ENCODE data around the gene USP9X.
"Not testable (repeated sequence)": the region's sequence is repeated elsewhere in the genome, so short reads cannot be mapped to it uniquely, and the experiment has no call there.

Gene USP9X

GRCh38 chrX:41167888-41168287 lies 82.6 kb downstream of the USP9X start:
- in situ Hi-C loops (cut with MboI; ENCODE audit: low pct_unique_long_range_greater_than_20kb, low sequenced_read_pairs): no loop called here
- no peak for DNase-seq

DNA sequence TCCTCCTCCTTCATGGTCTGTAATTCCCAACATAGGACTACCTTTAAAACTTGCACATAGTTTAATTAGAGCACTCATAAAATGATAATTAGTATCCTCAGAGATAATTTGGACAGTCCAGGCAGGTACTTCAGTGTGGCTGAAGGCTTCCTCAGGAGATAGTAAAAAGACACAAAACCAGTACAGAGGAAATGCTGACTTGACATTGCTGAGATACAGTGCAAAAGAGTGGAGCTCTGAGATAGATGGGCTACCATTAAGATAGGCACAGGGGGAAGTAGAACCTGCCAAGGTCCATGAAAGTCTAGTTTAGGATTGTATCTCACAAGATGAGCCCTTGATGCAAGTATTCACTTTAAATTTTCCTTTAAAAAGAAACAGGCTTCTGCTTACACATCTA lies 91.0 kb downstream of the USP9X start:
- in situ Hi-C loops (cut with MboI; ENCODE audit: low pct_unique_long_range_greater_than_20kb, low sequenced_read_pairs): no loop called here
- no peak for DNase-seq

DNA sequence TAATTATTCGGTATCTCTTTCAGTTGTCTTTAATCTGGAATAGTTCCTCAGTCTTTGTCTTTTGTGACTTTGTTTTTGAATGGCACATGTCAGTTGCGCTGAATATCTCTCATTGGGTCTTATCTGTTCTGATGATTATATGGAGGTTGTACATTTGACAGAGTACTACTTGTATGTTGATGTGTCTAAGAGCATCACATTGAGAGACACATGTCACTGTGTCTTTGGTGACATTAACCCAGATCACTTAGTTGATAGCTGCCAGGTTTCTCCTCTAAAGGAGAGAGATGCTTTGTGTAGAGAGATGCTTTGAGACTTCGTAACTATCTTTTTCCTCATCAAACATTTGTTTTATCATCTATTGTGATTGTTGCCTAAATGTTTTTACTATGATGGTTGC lies 92.1 kb downstream of the USP9X start:
- in situ Hi-C loops (cut with MboI; ENCODE audit: low pct_unique_long_range_greater_than_20kb, low sequenced_read_pairs): no loop called here
- DNase-seq: no peak

GRCh38 chrX:41178201-41178600 lies 93.0 kb downstream of the USP9X start:
- in situ Hi-C loops (cut with MboI; ENCODE audit: low pct_unique_long_range_greater_than_20kb, low sequenced_read_pairs): no loop called here
- DNase-seq: no peak

GRCh38 chrX:41180194-41180908 lies 95.1 kb downstream of the USP9X start:
- in situ Hi-C loops (cut with MboI; ENCODE audit: low pct_unique_long_range_greater_than_20kb, low sequenced_read_pairs): no loop called here
- peak; percentile 84 for DNase-seq

DNA sequence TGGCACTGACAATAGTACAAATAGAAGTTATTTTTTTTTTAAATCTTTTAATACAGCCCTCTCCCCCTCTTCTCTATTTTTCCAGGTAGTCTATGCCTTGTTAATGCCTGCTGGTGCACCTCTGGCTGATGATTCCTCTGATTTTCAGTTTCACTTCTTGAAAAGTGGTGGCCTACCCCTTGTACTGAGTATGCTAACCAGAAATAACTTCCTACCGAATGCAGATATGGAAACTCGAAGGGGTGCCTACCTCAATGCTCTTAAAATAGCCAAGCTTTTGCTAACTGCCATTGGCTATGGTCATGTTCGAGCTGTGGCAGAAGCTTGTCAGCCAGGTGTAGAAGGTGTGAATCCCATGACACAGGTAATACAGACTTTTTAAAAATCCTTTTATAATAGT lies 99.1 kb downstream of the USP9X start:
- in situ Hi-C loops (cut with MboI; ENCODE audit: low pct_unique_long_range_greater_than_20kb, low sequenced_read_pairs): no loop called here
- no peak for DNase-seq

GRCh38 chrX:41186946-41187345 lies 101.7 kb downstream of the USP9X start:
- in situ Hi-C loops (cut with MboI; ENCODE audit: low pct_unique_long_range_greater_than_20kb, low sequenced_read_pairs): not testable (repeated sequence)

DNA sequence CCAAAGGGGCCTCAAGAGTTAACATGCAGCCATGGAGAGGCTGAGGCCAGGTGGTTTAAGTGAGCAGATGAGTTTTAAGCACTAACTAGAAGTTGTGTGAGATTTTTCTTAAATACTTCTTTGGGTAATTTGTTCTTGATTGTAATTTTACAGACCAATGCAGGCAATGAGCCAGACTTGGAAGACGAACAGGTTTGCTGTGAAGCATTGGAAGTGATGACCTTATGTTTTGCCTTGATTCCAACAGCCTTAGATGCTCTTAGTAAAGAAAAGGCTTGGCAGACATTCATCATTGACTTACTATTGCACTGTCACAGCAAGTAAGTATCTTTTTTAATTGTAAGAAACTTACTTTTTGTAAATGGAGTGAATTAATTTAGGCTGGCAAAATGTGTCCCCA lies 103.9 kb downstream of the USP9X start:
- DNase-seq: no peak
- in situ Hi-C loops (cut with MboI; ENCODE audit: low pct_unique_long_range_greater_than_20kb, low sequenced_read_pairs): no loop called here

More at GRCh38 chrX:41186946-41187345, 101.7 kb downstream of the USP9X start:
- DNase-seq: not testable (repeated sequence)

- in situ Hi-C loops (cut with MboI; ENCODE audit: low pct_unique_long_range_greater_than_20kb, low sequenced_read_pairs): no loop called here
- DNase-seq: peak; percentile 16
These were observed 107.6 kb downstream of the USP9X start for GRCh38 chrX:41192880-41193279.

GRCh38 chrX:41198410-41198809 lies 113.2 kb downstream of the USP9X start:
- in situ Hi-C loops (cut with MboI; ENCODE audit: low pct_unique_long_range_greater_than_20kb, low sequenced_read_pairs): no loop called here
- no peak for DNase-seq

DNA sequence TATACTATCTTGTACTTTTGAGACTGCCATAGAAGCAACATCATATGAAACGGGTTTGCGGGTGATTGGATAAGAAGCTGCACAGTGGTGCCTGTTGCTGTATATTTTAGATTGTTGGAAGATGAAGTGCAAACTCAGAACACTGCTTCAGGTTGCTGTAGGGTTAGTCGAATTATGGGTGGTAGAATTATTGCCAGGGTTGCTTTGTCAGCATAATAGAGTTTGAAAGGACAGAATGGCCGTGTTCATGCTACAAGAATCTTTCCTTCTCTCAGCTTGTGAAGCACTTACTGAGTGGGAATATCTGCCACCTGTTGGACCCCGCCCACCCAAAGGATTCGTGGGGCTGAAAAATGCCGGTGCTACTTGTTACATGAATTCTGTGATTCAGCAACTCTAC lies 115.5 kb downstream of the USP9X start:
- in situ Hi-C loops (cut with MboI; ENCODE audit: low pct_unique_long_range_greater_than_20kb, low sequenced_read_pairs): no loop called here
- no peak for DNase-seq

GRCh38 chrX:41209853-41210252 lies 124.6 kb downstream of the USP9X start:
- in situ Hi-C loops (cut with MboI; ENCODE audit: low pct_unique_long_range_greater_than_20kb, low sequenced_read_pairs): no loop called here
- no peak for DNase-seq

- in situ Hi-C loops (cut with MboI; ENCODE audit: low pct_unique_long_range_greater_than_20kb, low sequenced_read_pairs): no loop called here
- no peak for DNase-seq
These were observed 139.4 kb downstream of the USP9X start for GRCh38 chrX:41224605-41225004.

- in situ Hi-C loops (cut with MboI; ENCODE audit: low pct_unique_long_range_greater_than_20kb, low sequenced_read_pairs): no loop called here
- DNase-seq: no peak
These were observed 148.7 kb downstream of the USP9X start for GRCh38 chrX:41233988-41234387.

DNA sequence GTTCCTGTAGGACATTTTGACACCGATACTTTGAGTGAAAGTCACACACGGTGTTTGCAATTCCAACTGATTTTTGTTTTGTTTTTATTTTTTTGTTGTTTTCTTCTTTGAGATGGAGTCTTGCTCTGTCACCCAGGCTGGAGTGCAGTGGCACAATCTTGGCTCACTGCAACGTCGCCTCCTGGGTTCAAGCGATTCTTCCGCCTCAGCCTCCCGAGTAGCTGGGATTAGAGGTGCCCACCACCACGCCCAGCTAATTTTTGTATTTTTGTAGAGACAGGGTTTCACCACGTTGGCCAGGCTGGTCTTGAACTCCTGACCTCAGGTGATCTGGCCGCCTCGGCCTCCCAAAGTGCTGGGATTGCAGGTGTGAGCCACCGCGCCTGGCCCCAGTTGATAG lies 149.2 kb downstream of the USP9X start:
- in situ Hi-C loops (cut with MboI; ENCODE audit: low pct_unique_long_range_greater_than_20kb, low sequenced_read_pairs): not testable (repeated sequence)

GRCh38 chrX:41234962-41235361 lies 149.7 kb downstream of the USP9X start:
- no peak for DNase-seq
- in situ Hi-C loops (cut with MboI; ENCODE audit: low pct_unique_long_range_greater_than_20kb, low sequenced_read_pairs): no loop called here

More for the DNA sequence above, 149.2 kb downstream of the USP9X start:
- not testable (repeated sequence) for DNase-seq

GRCh38 chrX:41236629-41237028 lies 151.4 kb downstream of the USP9X start:
- in situ Hi-C loops (cut with MboI; ENCODE audit: low pct_unique_long_range_greater_than_20kb, low sequenced_read_pairs): no loop called here
- DNase-seq: peak; percentile 30

GRCh38 chrX:41240509-41240908 lies 155.3 kb downstream of the USP9X start:
- peak; percentile 59 for DNase-seq
- in situ Hi-C loops (cut with MboI; ENCODE audit: low pct_unique_long_range_greater_than_20kb, low sequenced_read_pairs): no loop called here

DNA sequence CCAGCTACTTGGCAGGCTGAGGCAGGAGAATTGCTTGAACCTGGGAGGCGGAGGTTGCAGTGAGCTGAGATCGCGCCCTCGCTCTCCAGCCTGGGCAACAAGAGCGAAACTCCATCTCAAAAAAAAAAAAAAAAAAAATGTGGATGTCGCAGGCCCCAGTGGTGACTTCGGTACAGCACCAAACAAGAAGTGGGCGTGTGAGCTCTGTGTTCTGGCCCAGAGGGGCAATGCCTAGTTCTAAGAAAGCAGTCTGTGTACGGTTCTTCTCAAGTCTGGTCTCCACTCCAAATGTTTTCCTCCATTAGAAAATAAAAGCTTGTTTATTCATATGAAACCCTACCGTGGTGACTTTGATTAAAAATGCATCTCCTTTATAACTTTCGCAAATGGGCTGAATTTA lies 156.7 kb downstream of the USP9X start:
- in situ Hi-C loops (cut with MboI; ENCODE audit: low pct_unique_long_range_greater_than_20kb, low sequenced_read_pairs): no loop called here
- DNase-seq: no peak

GRCh38 chrX:41245641-41246040 lies 160.4 kb downstream of the USP9X start:
- in situ Hi-C loops (cut with MboI; ENCODE audit: low pct_unique_long_range_greater_than_20kb, low sequenced_read_pairs): no loop called here
- no peak for DNase-seq

GRCh38 chrX:41250867-41251266 lies 165.6 kb downstream of the USP9X start:
- in situ Hi-C loops (cut with MboI; ENCODE audit: low pct_unique_long_range_greater_than_20kb, low sequenced_read_pairs): no loop called here
- no peak for DNase-seq
